Measurements from ENCODE around the gene EPS15. TPM values are rescaled to one million over a fixed set of nuclear protein-coding genes. Genes with fewer than 3 reads are reported as not detected.

Gene EPS15
- total and polyA plus RNA-seq, 2 of the 13 experiments (the other 11 are each of a cell fraction or from before 2014, with no cell fraction given) = 14.3 to 19.3 TPM

DNA sequence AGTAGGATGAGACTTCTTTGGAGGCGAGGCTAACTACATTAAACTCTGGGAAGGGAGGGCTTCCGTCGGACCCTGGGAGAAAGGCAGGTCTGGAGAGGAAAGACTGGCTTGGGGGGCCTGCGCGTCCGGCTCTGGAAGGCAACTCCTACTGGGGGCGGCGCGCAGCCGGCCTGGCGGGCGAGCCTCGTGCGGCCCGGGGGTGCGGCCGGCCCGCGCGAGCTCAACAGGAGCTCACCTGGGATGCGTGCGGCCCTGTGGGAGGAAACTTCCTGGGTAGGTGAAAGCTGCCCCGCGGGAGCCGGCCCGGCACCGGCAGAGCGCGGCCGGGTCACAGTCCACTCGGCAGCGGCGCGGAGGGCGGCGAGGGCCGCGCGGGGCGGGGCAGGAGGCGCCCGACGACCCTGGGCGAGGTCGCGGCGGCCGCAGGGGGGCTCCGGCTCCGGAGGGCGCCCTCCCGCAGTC, 449 bp downstream of the EPS15 start (continued):
- TF ChIP-seq ZNF33A (CRISPR knock-in tag; IDR thresholded peaks at IDR 0.05; ENCODE audit: borderline replicate concordance) (no peak), HNF4G (IDR thresholded peaks at IDR 0.05; ENCODE audit: borderline replicate concordance, low read depth, low read length) (peak; percentile 51; the same call in 1 of the 2 replicates), HNF4G (CRISPR knock-in tag; IDR thresholded peaks at IDR 0.05; ENCODE audit: borderline replicate concordance, low read depth) (no peak), CEBPZ (IDR thresholded peaks at IDR 0.05; ENCODE audit: low read length) (no peak), ZSCAN20 (CRISPR knock-in tag; IDR thresholded peaks at IDR 0.05; ENCODE audit: borderline replicate concordance) (peak; percentile 24; the same call in 1 of the 2 replicates), GLI4 (CRISPR knock-in tag; IDR thresholded peaks at IDR 0.05; ENCODE audit: borderline replicate concordance) (no peak), ZFY (CRISPR knock-in tag; IDR thresholded peaks at IDR 0.05) (peak; percentile 80), PAX8 (CRISPR knock-in tag; IDR thresholded peaks at IDR 0.05; ENCODE audit: borderline replicate concordance) (no peak), ETV5 (CRISPR knock-in tag; IDR thresholded peaks at IDR 0.05; ENCODE audit: borderline replicate concordance) (0 out of 2 replicates have a peak, but pooled peaks have one; percentile 6), YY1 (IDR thresholded peaks at IDR 0.05; ENCODE audit: insufficient read depth, insufficient replicate concordance, low read depth, low read length) (peak; percentile 6), KAT8 (CRISPR knock-in tag; IDR thresholded peaks at IDR 0.05) (no peak), ZNF274 (CRISPR knock-in tag; IDR thresholded peaks at IDR 0.05) (0 out of 2 replicates have a peak, but pooled peaks have one; percentile 12), ZSCAN30 (CRISPR knock-in tag; IDR thresholded peaks at IDR 0.05) (no peak)
- TF ChIP-seq, protein P1, sequence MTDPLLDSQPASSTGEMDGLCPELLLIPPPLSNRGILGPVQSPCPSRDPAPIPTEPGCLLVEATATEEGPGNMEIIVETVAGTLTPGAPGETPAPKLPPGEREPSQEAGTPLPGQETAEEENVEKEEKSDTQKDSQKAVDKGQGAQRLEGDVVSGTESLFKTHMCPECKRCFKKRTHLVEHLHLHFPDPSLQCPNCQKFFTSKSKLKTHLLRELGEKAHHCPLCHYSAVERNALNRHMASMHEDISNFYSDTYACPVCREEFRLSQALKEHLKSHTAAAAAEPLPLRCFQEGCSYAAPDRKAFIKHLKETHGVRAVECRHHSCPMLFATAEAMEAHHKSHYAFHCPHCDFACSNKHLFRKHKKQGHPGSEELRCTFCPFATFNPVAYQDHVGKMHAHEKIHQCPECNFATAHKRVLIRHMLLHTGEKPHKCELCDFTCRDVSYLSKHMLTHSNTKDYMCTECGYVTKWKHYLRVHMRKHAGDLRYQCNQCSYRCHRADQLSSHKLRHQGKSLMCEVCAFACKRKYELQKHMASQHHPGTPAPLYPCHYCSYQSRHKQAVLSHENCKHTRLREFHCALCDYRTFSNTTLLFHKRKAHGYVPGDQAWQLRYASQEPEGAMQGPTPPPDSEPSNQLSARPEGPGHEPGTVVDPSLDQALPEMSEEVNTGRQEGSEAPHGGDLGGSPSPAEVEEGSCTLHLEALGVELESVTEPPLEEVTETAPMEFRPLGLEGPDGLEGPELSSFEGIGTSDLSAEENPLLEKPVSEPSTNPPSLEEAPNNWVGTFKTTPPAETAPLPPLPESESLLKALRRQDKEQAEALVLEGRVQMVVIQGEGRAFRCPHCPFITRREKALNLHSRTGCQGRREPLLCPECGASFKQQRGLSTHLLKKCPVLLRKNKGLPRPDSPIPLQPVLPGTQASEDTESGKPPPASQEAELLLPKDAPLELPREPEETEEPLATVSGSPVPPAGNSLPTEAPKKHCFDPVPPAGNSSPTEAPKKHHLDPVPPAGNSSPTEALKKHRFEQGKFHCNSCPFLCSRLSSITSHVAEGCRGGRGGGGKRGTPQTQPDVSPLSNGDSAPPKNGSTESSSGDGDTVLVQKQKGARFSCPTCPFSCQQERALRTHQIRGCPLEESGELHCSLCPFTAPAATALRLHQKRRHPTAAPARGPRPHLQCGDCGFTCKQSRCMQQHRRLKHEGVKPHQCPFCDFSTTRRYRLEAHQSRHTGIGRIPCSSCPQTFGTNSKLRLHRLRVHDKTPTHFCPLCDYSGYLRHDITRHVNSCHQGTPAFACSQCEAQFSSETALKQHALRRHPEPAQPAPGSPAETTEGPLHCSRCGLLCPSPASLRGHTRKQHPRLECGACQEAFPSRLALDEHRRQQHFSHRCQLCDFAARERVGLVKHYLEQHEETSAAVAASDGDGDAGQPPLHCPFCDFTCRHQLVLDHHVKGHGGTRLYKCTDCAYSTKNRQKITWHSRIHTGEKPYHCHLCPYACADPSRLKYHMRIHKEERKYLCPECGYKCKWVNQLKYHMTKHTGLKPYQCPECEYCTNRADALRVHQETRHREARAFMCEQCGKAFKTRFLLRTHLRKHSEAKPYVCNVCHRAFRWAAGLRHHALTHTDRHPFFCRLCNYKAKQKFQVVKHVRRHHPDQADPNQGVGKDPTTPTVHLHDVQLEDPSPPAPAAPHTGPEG (CRISPR knock-in tag; IDR thresholded peaks at IDR 0.05) = 0 out of 2 replicates have a peak, but pooled peaks have one; percentile 3
- TF ChIP-seq, protein P2, sequence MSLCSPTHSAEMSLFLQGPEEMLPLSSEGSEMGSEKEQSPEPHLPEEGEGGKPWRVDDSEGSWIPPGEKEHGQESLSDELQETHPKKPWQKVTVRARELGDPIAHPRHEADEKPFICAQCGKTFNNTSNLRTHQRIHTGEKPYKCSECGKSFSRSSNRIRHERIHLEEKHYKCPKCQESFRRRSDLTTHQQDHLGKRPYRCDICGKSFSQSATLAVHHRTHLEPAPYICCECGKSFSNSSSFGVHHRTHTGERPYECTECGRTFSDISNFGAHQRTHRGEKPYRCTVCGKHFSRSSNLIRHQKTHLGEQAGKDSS (CRISPR knock-in tag; IDR thresholded peaks at IDR 0.05; ENCODE audit: borderline replicate concordance, low read depth) = no peak
